Measurements from ENCODE around the gene KLHL41.
"Not testable (repeated sequence)": the region's sequence is repeated elsewhere in the genome, so short reads cannot be mapped to it uniquely, and the experiment has no call there.

The KLHL41 gene

DNA sequence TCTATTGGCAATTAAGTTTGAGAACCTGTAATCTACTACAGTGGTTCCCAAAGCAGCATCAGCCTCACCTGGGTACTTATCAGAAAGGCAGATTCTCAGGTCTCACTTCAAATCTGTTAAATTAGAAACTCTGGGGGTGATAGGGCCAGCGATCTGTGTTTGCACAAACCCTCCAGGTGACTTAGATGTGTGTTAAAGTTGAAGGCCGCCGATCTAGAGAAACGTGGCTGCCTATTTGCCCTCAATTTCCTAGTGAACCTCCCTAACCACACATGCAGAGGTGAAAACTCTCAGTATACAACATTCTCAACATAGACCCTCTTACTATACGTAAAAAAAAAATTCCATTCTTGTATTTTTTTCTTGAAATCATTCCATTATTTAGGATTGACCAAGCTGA is 14.2 kb downstream of the KLHL41 start:
- H3K4me3 ChIP-seq (ENCODE audit: severe bottlenecking) = no peak overlapping the region
- ATAC-seq (ENCODE audit: low read depth) (no peak), DNase-seq (ENCODE audit: low spot score) (no peak)
- no peaks in the 10 kb centered on the region for H3K27me3 ChIP-seq (ENCODE audit: insufficient read depth, poor library complexity, severe bottlenecking)
- no peaks in the 10 kb centered on the region for H3K9me3 ChIP-seq (ENCODE audit: severe bottlenecking)
- H3K36me3 ChIP-seq (ENCODE audit: low read depth) = peaks cover 16% of the 10 kb centered on the region
- no peak for TF ChIP-seq CTCF (IDR thresholded peaks at IDR 0.05; ENCODE audit: poor library complexity, severe bottlenecking)
- no peak overlapping the region for H3K27ac ChIP-seq (ENCODE audit: poor library complexity, severe bottlenecking)
- no peaks in the 10 kb centered on the region for H3K4me1 ChIP-seq (ENCODE audit: insufficient read depth, poor library complexity, severe bottlenecking)

GRCh38 chr2:169525434-169525833 is 15.9 kb downstream of the KLHL41 start:
- TF ChIP-seq CTCF (IDR thresholded peaks at IDR 0.05; ENCODE audit: poor library complexity, severe bottlenecking) = no peak
- DNase-seq (ENCODE audit: low spot score) = no peak

GRCh38 chr2:169526451-169526850 is 16.9 kb downstream of the KLHL41 start:
- H3K27ac ChIP-seq (ENCODE audit: poor library complexity, severe bottlenecking) = no peak overlapping the region
- no peak for DNase-seq (ENCODE audit: low spot score)
- no peaks in the 10 kb centered on the region for H3K27me3 ChIP-seq (ENCODE audit: insufficient read depth, poor library complexity, severe bottlenecking)
- H3K9me3 ChIP-seq (ENCODE audit: severe bottlenecking) = no peaks in the 10 kb centered on the region
- no peak overlapping the region for H3K4me3 ChIP-seq (ENCODE audit: severe bottlenecking)
- ATAC-seq (ENCODE audit: low read depth) = no peak
- H3K36me3 ChIP-seq (ENCODE audit: low read depth) = peaks cover 38% of the 10 kb centered on the region
- H3K4me1 ChIP-seq (ENCODE audit: insufficient read depth, poor library complexity, severe bottlenecking) = no peaks in the 10 kb centered on the region
- no peak for TF ChIP-seq CTCF (IDR thresholded peaks at IDR 0.05; ENCODE audit: poor library complexity, severe bottlenecking)

More at GRCh38 chr2:169525434-169525833, 15.9 kb downstream of the KLHL41 start:
- no peak overlapping the region for H3K4me3 ChIP-seq (ENCODE audit: severe bottlenecking)
- H3K4me1 ChIP-seq (ENCODE audit: insufficient read depth, poor library complexity, severe bottlenecking) = no peaks in the 10 kb centered on the region
- ATAC-seq (ENCODE audit: low read depth) = no peak
- H3K27ac ChIP-seq (ENCODE audit: poor library complexity, severe bottlenecking) = no peak overlapping the region
- H3K36me3 ChIP-seq (ENCODE audit: low read depth) = peaks cover 30% of the 10 kb centered on the region
- H3K9me3 ChIP-seq (ENCODE audit: severe bottlenecking) = no peaks in the 10 kb centered on the region
- no peaks in the 10 kb centered on the region for H3K27me3 ChIP-seq (ENCODE audit: insufficient read depth, poor library complexity, severe bottlenecking)

DNA sequence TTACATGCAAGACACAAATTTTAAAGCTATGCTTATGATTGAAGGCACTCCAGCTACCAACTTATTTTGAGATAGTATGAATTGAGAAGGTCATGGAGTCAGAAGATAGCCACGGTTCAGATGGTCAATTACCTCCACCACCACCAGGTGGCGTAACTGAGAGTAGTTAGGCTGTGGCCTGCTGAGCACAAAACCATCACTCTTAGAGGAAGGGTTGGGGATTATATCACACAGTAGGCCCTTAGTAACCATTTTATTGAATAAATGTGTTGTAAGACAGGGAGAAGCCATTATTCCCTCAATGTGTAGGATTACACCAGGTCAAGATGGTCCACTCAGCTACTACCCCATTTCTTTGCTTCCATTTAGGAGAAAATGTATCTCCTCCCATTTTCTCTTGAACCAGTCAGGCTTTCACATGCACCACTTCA is 18.8 kb downstream of the KLHL41 start:
- peak; percentile 87 for TF ChIP-seq CTCF (IDR thresholded peaks at IDR 0.05; ENCODE audit: poor library complexity, severe bottlenecking)
- peaks cover 43% of the 10 kb centered on the region for H3K36me3 ChIP-seq (ENCODE audit: low read depth)
- H3K4me3 ChIP-seq (ENCODE audit: severe bottlenecking) = no peak overlapping the region
- H3K9me3 ChIP-seq (ENCODE audit: severe bottlenecking) = no peaks in the 10 kb centered on the region
- H3K27ac ChIP-seq (ENCODE audit: poor library complexity, severe bottlenecking) = no peak overlapping the region
- H3K4me1 ChIP-seq (ENCODE audit: insufficient read depth, poor library complexity, severe bottlenecking) = no peaks in the 10 kb centered on the region
- peak; percentile 80 for ATAC-seq (ENCODE audit: low read depth)
- no peaks in the 10 kb centered on the region for H3K27me3 ChIP-seq (ENCODE audit: insufficient read depth, poor library complexity, severe bottlenecking)
- no peak for DNase-seq (ENCODE audit: low spot score)

GRCh38 chr2:169539460-169539859 is 30.0 kb downstream of the KLHL41 start:
- ATAC-seq (ENCODE audit: low read depth) = not testable (repeated sequence)
- peaks cover 43% of the 10 kb centered on the region for H3K36me3 ChIP-seq (ENCODE audit: low read depth)

More at GRCh38 chr2:169539460-169539859, 30.0 kb downstream of the KLHL41 start:
- H3K27me3 ChIP-seq (ENCODE audit: insufficient read depth, poor library complexity, severe bottlenecking); H3K27ac ChIP-seq (ENCODE audit: poor library complexity, severe bottlenecking); DNase-seq (ENCODE audit: low spot score); H3K9me3 ChIP-seq (ENCODE audit: severe bottlenecking); H3K4me3 ChIP-seq (ENCODE audit: severe bottlenecking); H3K4me1 ChIP-seq (ENCODE audit: insufficient read depth, poor library complexity, severe bottlenecking): not testable (repeated sequence)

Data from RWPE2 (cell line).